Medulla oblongata (tissue), 1 donor: ENCODE data around the gene TRIM52.

Source experiments
- DNase-seq: peaks from one replicate; pipeline ENCODE4 v3.0.0-alpha.2; 2015; ENCODE audit errors: extremely low spot score

The TRIM52 gene

DNA sequence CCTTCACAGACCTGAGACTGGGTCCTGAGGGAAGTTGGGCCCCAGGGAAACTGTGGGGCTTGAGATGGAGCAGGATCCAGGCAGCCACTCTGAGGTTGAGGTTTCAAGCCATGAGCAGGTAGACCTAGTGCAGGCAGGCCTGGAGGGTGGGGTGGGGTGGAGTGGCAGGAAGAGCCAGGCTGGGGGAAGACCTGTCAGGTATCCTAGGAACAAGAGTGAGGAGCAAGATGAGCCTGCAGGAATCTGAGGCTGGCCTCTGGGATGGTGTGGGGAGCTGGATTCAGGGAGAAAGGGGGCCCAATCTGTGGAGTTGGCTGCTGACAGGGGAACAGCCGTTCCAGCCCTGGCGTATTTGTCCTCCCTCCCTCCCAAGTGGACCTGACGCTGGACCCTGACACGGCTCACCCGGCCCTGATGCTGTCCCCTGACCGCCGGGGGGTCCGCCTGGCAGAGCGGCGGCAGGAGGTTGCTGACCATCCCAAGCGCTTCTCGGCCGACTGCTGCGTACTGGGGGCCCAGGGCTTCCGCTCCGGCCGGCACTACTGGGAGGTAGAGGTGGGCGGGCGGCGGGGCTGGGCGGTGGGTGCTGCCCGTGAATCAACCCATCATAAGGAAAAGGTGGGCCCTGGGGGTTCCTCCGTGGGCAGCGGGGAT is 27.0 kb downstream of the TRIM52 start:
- no peak for DNase-seq

DNA sequence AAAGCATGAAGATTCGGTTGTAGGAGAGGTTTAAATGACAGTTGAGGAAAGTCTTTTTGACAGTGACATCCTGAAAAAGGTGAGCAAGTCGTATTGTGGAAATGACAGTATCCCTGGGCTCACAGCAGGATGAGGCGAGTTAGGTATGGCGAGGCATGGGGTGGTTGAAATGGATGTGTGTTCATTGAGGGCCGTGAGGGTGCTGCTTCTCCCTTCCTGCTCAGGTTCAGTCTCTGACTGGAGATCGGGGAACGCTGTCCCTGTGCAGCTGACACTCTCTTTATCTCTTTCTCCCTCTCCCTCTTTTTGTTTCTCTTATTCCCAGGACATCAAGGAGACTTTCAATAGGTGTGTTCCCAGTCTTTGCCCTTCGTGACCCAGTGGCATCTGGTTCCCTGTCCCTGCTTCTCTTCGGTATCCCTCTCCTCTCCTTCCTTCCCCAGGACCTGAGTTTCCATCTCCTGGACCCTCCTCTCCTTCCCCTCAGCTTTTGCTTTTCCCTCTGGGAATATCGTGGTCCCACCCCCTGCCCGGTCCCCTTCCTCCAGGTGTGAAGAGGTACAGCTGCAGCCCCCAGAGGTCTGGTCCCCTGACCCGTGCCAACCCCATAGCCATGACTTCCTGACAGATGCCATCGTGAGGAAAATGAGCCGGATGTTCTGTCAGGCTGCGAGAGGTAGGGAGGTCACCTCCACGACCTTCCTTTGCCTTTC is 27.7 kb downstream of the TRIM52 start:
- DNase-seq = no peak

DNA sequence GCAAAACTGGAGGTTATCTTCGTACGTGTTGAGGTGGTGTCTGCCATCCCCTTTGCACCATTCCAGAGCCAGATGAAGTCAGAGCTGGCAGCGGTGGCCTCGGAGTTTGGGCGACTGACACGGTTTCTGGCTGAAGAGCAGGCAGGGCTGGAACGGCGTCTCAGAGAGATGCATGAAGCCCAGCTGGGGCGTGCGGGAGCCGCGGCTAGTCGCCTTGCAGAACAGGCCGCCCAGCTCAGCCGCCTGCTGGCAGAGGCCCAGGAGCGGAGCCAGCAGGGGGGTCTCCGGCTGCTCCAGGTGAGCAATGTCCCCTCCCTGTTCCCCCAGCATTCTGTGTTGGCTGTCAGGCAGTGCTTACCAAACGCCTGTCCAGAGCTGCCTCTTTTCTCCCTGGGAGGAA is 28.4 kb downstream of the TRIM52 start:
- DNase-seq = no peak

DNA sequence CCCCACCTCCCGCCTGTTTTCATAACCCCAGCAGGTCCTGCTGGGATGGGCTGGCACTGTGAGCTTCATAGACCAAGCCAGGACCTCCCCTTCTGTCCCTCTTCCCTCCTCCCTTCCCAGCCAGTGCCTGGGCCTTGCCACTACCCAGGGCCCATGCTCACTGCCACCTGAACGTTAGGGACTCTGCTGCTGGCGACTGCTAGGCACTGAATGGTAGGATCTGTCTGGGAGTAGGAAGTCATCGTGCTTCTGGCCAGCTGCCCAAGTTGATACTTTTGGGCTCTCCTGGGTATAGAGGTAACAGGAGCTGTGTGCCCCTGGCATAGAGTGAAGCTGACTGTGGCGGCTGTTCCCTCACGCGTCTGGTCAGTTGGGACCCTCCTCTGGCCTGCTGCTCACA is 29.5 kb downstream of the TRIM52 start:
- no peak for DNase-seq

DNA sequence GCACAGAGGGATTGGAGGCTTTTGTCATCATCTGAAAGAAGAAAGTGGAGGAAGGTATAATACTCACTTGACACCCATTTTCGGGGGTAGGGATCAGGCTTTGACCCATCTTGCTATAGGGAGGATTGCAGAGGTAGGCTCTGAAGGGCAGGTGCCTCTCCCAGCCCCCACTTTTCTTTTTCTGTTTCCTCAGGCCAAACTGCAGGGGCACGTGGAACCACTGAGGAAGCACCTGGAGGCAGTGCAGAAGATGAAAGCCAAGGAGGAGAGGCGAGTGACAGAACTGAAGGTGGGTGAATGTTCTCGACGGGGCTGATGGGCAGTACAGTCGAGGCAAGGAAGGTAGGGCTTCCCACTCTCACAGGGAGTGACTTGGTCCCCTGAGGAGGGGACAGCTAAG is 30.4 kb downstream of the TRIM52 start:
- no peak for DNase-seq

DNA sequence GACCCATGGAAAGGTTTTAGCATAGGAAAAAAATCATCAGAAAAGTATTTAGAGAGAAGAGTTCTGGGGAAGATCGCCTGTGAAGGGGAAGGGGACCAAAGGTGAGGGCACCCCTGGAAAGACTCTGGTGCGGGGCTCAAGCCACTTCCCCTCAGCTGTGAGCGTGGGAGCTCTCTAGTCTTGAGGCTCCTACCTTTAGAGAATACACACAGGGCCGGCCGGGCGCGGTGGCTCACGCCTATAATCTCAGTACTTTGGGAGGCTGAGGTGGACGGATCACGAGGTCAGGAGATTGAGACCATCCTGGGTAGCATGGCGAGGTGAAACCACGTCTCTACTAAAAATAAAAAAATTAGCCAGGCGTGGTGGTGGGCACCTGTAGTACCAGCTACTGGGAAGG is 30.9 kb downstream of the TRIM52 start:
- no peak for DNase-seq

DNA sequence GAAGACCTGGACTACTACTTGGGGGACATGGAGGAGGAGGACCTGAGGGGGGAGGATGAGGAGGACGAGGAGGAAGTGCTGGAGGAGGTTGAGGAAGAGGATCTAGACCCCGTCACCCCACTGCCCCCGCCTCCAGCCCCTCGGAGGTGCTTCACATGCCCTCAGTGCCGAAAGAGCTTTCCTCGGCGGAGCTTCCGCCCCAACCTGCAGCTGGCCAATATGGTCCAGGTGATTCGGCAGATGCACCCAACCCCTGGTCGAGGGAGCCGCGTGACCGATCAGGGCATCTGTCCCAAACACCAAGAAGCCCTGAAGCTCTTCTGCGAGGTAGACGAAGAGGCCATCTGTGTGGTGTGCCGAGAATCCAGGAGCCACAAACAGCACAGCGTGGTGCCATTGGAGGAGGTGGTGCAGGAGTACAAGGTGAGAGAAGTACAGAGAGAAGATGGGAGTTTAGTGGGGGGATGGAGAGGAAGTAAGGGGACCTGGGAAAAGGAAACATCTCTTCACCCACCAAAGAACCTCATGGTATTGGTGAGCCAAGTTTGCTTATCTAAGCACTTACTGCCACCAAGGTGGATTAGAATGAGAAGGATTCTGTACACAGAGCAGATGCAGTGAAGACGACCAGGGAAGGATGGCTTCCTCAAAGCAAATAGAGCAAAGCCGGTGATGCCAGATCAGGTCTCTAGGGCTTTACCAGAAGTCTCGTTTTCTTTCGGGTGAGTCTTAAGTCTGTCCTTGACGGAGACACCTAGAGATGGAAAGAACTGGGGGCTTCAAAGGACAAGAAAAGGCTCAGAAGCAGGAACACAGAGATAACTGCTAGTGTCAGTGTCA is 36.3 kb downstream of the TRIM52 start:
- no peak for DNase-seq

DNA sequence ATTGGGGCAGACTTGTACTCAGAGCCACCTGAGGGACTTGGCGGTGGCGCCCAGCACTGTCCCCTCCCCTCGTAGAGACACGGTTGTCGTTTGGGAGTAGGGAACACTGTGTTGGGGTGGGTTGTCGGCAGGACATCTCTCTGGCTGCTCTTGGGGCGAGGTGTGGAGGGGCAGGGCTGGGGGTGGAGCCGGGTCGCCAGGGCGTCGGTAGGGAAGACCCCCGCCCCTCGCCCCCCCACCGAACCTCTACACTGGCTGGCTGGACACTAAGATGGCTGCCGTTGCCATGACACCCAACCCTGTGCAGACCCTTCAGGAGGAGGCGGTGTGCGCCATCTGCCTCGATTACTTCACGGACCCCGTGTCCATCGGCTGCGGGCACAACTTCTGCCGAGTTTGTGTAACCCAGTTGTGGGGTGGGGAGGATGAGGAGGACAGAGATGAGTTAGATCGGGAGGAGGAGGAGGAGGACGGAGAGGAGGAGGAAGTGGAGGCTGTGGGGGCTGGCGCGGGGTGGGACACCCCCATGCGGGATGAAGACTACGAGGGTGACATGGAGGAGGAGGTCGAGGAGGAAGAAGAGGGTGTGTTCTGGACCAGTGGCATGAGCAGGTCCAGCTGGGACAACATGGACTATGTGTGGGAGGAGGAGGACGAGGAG is 37.1 kb downstream of the TRIM52 start:
- no peak for DNase-seq

DNA sequence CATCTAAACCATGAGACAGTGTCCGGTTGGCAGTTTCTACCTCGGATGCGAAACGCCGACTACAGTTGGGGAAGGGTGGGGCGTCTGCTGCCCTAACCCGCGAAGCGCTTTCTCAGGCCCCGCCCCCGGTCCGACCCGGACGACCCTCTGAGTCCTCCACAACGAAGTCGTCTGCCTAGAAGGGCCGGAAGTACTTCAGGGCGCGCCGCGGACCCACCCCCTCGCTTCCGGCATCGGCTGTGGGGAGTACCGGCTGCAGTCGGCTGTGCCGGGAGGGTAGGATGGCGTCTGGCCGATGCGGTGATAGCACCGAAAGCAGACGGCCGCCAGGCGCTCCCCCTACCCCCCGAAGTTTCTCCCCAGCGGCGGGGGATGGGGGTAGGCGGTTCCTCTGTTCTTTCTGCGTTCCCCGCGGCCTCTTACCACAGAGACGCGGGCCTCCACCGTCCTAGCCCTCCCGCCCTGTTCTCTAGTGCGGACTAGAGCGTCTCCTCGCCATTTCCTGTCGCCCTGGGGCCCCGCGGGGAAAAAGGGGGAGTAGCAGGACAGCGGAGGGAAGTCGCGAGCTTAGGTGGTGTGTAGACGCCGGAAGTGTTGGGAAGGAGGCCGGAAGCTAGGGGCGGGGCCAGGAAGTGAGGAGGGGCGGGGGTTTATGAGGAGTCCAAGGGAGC is 37.8 kb downstream of the TRIM52 start, which contains the start of gene TRIM41:
TRIM41 (plus strand) TSS at position 224 of the 671 bp plus-strand sequence. CDS start 719 bp downstream, outside the sequence.
- peak; percentile 99 for DNase-seq

DNA sequence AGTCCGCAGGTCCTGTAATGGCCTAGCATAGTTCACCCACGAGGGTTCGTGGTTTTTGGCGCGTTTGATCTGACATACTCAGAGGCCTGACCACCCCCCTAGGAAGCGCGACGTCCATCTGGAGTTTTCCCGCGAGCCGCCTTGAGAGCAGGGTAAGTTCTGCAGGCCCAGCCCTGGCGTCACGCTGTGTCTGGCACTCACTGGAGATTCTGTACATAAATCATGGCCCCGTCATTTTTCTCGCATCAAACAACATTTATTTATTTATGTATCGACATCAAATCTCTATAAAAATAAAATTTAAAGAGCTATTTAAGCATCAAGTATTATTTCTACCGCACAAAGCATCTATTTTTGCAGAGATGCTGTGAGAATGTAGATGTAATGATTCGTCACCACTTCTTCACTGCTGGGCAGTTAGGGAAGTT is 38.3 kb downstream of the TRIM52 start:
- peak; percentile 62 for DNase-seq

DNA sequence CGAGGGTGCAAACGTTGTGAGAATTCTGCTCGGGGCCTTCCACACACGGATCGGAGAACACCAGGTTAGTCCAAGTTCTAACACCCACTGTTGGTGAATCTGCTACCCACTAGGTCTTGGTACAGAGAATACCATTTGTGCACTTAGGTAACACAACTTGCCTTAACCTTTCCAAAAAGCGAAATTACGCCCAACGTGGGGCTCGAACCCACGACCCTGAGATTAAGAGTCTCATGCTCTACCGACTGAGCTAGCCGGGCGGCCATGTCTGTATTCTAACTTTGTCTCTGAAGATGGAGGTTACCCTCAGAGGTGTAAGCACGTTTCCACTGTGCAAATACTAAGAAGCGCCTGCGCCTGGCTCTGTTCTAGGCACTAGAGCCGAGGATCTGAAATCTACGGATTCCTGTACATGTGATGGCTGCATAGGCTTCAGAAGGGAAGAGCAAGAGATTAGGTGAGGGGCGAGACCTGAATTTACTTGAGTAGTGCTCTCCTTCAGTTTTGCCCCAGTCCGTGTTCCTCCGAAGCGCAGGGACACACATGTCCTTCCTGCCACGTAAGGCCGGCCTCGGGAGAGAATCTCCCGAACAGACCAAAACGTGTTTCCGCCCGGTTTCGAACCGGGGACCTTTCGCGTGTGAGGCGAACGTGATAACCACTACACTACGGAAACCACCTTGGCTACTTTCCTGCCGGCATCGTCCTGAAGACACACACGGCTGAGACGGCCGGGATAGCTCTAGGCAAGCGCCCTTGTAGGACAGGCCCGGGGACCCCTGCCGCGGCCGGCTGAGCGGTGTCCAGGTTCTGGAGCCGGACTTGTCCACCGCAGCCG is 38.9 kb downstream of the TRIM52 start:
- peak; percentile 94 for DNase-seq

DNA sequence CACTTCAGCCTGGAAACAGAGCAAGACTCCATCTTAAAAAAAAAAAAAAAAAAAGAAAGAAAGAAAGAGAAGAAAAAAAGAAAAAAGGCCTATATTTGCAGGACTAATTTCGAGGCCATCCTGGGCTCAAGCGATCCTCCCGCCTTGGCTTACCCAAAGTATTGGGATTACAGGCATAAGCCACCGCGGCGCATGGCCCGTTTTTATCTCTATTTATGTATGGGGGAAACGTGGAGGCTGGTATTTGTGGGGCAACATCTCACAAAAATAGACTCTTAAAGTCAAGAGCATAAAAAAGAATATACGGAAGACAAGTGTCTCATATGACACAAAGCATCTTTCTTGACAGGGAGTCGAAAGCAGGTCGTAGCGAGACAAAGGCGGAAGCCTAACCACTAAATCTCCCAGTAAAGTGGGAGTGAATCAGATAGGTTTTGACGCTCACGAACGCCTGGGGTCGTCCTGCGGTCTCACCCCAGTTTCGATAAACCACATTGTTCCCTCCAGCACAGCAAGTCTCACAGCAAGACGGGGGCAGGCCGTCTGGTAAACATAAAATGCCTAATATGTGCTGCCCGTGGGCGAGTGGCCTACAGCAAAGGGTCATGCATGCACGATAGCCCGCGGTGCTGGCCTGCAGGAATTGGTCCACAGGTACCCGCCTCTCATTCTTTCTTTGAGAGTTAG is 39.7 kb downstream of the TRIM52 start:
- DNase-seq = no peak

DNA sequence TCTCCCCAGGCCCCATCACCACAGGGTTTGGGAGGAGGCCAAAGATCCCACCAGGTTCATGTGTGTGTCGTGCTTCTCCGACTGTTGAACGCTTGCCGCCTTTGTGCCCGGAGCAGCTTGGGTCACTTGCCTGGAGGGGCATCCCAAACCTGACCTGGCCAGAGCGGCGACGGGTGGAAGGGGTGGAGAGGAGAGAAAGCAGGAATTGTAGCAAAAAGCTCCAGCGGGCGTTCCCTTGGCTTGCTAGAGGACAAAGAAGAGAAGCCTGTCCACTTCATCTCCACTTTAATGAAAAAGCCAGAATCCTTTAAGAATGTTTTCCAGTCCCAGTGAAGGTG is 40.8 kb downstream of the TRIM52 start:
- DNase-seq = no peak

DNA sequence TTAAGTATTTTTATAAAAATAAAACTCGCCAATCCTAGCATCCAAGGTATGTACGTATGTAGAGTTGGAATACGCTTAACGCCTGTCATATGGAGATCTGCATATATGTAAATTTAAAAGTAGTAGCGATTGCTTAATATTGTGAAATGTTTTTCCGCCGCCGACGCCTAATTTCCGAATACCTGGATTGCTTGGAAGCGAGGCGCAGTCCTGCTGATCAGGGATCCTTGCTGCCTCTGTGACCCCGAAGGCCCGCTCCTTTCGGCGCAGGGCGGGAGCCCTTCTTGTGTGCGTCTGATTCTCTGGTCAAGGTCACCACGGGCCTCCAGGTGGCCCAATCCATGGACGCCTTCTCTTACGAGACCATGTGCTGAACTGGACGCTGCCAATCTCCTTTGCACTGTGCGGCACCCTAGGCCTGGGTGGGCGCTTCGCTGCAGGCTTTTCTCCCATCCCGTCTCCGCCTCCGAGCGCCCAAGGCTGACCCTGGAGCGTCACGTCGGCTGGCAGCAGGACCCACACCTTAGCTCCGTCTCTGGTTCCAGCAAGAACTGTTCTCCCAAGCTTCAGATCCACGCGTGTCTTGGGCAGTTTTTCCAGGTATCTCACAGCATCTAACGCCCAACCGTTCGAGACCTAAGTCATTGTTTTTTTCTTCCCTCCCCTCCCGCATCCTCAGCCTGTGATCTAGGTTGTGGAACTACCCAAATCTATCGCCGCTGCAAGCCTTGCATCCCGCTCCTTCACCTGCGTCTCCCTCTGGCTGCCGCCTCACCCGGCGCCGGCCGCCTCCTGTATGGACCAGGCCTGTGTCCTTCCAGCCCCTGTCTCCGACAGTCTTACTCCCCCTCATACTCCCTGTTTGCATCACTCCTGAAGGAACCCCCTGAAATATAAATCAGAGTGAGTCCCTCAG is 41.4 kb downstream of the TRIM52 start:
- no peak for DNase-seq

DNA sequence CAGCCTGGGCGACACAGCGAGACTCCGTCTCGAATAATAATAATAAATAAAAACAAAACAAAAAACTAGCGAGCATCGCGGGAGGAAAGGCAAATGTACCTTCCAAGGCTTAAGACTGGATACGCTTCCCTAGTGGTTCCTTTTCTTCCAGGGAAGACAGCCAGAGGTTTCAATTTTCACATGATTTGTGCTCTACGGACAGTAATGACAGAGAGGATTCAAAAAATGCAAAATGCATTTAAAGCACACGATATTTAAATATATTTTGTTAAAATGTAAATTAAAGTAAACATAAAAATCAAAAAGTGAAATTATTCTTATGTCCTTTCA is 42.2 kb downstream of the TRIM52 start:
- DNase-seq = no peak

DNA sequence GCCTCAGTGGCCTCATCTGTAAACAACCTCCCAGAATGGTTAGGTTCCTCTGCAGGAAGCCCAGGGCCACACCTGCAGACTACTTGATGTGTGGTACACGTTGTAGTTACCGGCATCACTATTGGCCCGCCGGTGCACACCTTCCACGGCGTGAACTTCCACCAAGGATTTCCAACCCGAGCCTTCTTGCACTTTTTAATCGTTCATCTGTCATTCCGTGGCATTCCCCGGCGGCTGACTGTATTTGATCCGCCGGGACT is 43.2 kb downstream of the TRIM52 start:
- DNase-seq = no peak

DNA sequence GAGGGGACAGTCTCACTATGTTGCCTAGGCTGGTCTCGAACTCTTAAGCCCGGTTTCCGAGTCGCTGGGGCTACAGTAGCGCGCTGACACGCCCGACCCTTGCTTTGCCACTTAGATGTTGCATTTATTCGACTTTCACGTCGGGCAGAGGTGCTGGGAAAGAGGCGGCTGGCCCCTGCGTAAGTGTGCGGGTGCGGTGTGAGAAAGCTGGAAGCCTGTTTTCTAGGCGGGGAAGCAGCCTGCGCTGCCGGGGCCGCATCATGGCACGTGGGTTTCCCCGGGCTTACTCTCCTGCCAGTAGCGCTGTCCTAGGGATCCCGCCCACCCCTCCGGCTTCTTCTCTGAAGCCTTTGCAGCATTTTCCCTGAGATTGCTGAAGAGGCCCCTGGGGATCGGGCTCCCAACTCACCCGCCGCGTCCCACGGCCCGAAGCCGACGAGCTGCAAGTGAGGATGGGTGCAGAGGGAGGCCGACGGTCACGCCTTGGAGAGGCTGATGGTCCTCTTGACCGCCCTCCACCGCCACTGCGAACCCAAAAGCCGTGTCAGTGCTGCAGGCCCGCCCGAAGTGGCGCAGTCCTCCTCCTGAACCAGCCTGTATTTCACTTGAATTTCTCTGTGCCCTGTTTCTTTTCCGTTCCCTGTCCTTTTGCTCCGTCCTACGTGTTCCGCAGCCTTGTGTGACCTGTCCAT is 43.7 kb downstream of the TRIM52 start:
- peak; percentile 47 for DNase-seq

DNA sequence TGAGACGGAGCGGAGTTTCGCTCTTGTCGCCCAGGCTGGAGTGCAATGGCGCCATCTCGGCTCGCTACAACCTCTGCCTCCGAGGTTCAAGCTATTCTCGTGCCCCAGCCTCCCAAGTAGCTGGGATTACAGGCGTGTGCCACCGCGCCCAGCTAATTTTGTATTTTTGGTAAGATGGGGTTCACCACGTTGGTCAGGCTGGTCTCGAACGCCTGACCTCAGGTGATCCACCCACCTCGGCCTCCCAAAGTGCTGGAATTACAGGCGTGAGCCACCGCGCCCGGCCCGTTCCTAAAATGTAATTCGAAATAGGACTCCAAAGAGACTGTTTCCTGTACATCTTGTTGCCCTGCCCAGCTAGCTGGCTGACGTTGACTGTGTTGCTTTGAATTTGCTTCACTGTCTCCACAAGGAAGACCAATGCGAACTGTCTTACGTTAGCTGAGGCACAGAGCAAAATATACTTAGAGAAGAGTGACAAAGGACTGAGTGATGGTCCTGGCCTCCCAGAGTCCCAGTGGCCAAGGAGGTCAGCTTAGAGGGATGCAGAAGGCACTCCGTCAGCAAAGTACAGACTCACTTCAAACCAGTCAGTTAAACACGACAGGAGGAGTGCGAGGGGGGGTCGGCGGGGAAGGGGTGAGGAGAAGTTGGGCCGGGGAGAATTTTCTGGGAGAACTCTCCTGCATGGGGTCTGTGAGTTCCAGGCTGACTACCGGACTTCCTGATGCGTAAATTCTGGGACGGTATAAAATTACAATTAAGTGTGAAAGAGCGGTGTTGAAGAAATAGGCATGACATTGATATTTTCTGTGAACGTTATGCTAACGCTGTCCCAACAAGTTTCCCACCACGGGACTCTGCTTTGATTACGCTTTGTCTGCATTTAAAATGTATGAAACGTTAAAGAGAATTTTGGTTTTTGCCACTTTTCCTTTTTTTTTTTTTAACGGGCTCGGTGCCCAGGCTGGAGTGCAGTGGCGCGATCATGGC is 44.6 kb downstream of the TRIM52 start:
- DNase-seq = no peak
